Neural cell (in vitro differentiated cells): Measurements from ENCODE around the gene EPB42.

Experiments
- EZH2 ChIP-seq: fragments of 200-600, 300-800 bp; shearing (Covaris generic), sonication (generic); IDR thresholded peaks from 2 replicates; pipeline ENCODE4 v1.6.1; 2014; ENCODE audit warnings: antibody characterized with exemption, low read length, borderline replicate concordance, mild to moderate bottlenecking; ENCODE audit not compliant: insufficient read depth, poor library complexity, severe bottlenecking
- POLR2AphosphoS5 ChIP-seq: IDR thresholded peaks from 2 replicates; pipeline ENCODE4 v1.6.1; 2012
- TAF1 ChIP-seq: IDR thresholded peaks from 2 replicates; pipeline ENCODE4 v1.6.1; 2012; ENCODE audit warnings: low read depth
- TF ChIP-seq, protein P1 (sequence below): fragments of 450-650 bp; IDR thresholded peaks from 2 replicates; pipeline ENCODE4 v1.5.1; 2014; ENCODE audit warnings: antibody characterized with exemption, mild to moderate bottlenecking, moderate library complexity; ENCODE audit not compliant: poor library complexity, severe bottlenecking
- TF ChIP-seq, protein P2 (sequence below): IDR thresholded peaks from 2 replicates; pipeline ENCODE4 v1.6.1; 2012; ENCODE audit warnings: borderline replicate concordance

DNA sequence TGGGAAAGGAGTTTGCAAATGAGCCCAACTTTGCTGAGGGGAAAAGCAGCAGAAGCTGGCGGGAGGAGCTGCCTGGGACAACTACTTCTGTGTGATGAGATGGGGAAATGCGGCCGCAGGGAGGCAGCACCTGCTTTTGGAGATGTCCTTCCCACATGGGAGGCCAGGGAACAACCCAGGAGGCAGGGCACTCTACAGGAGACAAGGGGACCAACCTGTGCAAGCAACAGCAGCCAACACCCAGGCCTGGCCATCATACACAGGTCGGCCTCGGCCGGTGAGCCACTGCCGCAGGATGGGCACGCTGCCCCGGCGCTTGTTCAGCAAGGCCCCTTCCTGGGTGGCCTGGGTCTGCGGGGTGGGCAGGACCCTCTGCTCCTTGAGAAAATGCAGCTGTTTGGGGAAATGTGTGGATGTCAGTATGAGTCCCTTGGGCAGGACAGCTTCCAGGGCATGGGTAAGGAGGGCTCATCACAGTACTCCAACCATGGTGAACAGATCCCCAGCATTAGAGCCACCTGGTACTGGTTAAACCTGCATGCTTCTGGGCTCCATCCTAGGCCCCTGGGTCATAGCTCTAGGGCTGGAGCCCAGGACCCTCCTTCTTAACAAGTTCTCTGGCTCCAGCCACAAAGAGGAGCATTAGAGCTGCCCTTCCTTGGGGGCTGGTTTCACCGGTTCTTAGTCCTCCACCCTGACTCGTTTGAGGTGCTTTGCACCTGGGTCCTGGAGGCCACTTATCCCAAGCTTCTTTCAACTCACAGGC is 11.6 kb downstream of the EPB42 start:
- TF ChIP-seq, protein P1, sequence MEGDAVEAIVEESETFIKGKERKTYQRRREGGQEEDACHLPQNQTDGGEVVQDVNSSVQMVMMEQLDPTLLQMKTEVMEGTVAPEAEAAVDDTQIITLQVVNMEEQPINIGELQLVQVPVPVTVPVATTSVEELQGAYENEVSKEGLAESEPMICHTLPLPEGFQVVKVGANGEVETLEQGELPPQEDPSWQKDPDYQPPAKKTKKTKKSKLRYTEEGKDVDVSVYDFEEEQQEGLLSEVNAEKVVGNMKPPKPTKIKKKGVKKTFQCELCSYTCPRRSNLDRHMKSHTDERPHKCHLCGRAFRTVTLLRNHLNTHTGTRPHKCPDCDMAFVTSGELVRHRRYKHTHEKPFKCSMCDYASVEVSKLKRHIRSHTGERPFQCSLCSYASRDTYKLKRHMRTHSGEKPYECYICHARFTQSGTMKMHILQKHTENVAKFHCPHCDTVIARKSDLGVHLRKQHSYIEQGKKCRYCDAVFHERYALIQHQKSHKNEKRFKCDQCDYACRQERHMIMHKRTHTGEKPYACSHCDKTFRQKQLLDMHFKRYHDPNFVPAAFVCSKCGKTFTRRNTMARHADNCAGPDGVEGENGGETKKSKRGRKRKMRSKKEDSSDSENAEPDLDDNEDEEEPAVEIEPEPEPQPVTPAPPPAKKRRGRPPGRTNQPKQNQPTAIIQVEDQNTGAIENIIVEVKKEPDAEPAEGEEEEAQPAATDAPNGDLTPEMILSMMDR: no peak
- TF ChIP-seq, protein P2, sequence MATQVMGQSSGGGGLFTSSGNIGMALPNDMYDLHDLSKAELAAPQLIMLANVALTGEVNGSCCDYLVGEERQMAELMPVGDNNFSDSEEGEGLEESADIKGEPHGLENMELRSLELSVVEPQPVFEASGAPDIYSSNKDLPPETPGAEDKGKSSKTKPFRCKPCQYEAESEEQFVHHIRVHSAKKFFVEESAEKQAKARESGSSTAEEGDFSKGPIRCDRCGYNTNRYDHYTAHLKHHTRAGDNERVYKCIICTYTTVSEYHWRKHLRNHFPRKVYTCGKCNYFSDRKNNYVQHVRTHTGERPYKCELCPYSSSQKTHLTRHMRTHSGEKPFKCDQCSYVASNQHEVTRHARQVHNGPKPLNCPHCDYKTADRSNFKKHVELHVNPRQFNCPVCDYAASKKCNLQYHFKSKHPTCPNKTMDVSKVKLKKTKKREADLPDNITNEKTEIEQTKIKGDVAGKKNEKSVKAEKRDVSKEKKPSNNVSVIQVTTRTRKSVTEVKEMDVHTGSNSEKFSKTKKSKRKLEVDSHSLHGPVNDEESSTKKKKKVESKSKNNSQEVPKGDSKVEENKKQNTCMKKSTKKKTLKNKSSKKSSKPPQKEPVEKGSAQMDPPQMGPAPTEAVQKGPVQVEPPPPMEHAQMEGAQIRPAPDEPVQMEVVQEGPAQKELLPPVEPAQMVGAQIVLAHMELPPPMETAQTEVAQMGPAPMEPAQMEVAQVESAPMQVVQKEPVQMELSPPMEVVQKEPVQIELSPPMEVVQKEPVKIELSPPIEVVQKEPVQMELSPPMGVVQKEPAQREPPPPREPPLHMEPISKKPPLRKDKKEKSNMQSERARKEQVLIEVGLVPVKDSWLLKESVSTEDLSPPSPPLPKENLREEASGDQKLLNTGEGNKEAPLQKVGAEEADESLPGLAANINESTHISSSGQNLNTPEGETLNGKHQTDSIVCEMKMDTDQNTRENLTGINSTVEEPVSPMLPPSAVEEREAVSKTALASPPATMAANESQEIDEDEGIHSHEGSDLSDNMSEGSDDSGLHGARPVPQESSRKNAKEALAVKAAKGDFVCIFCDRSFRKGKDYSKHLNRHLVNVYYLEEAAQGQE: no peak
- TF ChIP-seq TAF1 (no peak), POLR2AphosphoS5 (no peak), EZH2 (no peak)
